ENCODE data around the gene C1orf141. TPM values are rescaled to one million over a fixed set of nuclear protein-coding genes. Genes with fewer than 3 reads are reported as not detected.

C1orf141 gene
- total and polyA plus RNA-seq, 12 donors: 0.61 TPM; not detected in 11

DNA sequence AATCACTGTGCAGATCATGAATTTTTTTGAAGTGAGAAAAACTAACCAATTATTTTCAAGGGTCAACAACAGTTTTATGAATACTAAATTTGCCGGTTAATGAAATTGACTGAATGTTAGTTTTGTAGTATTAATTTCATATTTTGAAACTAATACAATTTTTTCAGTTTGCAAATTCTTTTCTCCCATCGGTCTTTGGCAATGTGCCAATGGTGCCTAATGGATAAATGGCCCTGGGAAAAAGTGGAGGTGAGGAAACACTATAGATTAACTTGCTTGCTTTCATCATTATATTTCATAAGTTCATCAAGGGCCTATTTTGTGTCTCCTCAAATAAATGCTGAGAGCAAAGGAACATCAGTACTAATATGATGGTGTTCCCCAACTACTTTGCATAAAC is 4.1 kb downstream of the C1orf141 start:
- intact Hi-C loops (cut with DNase I): no loop called here
- WGBS, 4 donors: 52 to 58% (median 55%) methylated on average over 2 of the region's 2 CpGs
- no peak for DNase-seq

DNA sequence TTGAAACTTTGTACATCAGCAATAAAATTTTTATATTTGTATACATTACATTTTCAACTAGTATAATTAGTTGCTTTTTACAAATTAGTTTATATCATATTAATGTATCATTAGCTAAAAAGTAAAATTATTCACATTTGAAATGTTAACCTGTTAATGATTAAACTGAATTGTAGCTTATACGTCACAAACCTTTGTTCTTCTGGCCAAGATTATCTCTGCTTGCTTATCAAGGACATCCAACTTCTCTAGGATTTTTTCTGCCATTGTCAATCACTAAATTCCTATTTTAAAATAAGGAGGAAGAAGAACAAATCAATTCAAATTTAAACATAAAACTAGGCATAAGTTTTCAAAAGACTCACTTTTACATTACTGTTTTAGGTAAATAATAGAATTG is 7.8 kb downstream of the C1orf141 start:
- Histone ChIP-seq H3K9me3 (replicated peaks in 1 of 3) (no peaks in the 10 kb centered on the region), H3K4me3 (no peak overlapping the region), H3K27ac (no peak overlapping the region), H3K36me3 (replicated peaks in 1 of 2) (no peaks in the 10 kb centered on the region), H3K4me1 (replicated peaks in 1 of 2) (no peaks in the 10 kb centered on the region), H3K27me3 (no peaks in the 10 kb centered on the region)
- TF ChIP-seq, protein P1, sequence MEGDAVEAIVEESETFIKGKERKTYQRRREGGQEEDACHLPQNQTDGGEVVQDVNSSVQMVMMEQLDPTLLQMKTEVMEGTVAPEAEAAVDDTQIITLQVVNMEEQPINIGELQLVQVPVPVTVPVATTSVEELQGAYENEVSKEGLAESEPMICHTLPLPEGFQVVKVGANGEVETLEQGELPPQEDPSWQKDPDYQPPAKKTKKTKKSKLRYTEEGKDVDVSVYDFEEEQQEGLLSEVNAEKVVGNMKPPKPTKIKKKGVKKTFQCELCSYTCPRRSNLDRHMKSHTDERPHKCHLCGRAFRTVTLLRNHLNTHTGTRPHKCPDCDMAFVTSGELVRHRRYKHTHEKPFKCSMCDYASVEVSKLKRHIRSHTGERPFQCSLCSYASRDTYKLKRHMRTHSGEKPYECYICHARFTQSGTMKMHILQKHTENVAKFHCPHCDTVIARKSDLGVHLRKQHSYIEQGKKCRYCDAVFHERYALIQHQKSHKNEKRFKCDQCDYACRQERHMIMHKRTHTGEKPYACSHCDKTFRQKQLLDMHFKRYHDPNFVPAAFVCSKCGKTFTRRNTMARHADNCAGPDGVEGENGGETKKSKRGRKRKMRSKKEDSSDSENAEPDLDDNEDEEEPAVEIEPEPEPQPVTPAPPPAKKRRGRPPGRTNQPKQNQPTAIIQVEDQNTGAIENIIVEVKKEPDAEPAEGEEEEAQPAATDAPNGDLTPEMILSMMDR (IDR thresholded peaks at IDR 0.05): no peak
- TF ChIP-seq POLR2A (IDR thresholded peaks at IDR 0.05): no peak
- no peak for DNase-seq
- intact Hi-C loops (cut with DNase I): no loop called here
- WGBS, 4 donors: 48 to 54% (median 49%) methylated on average over 1 of the region's 1 CpG

More for the DNA sequence above, 4.1 kb downstream of the C1orf141 start:
- TF ChIP-seq, protein P1 (IDR thresholded peaks at IDR 0.05): no peak
- no peak for TF ChIP-seq POLR2A (IDR thresholded peaks at IDR 0.05)
- Histone ChIP-seq H3K4me3 (no peak overlapping the region), H3K27me3 (no peaks in the 10 kb centered on the region), H3K4me1 (replicated peaks in 1 of 2) (peaks cover 8% of the 10 kb centered on the region in 2 donors), H3K36me3 (replicated peaks in 1 of 2) (no peaks in the 10 kb centered on the region), H3K27ac (no peak overlapping the region), H3K9me3 (replicated peaks in 1 of 3) (no peaks in the 10 kb centered on the region)

DNA sequence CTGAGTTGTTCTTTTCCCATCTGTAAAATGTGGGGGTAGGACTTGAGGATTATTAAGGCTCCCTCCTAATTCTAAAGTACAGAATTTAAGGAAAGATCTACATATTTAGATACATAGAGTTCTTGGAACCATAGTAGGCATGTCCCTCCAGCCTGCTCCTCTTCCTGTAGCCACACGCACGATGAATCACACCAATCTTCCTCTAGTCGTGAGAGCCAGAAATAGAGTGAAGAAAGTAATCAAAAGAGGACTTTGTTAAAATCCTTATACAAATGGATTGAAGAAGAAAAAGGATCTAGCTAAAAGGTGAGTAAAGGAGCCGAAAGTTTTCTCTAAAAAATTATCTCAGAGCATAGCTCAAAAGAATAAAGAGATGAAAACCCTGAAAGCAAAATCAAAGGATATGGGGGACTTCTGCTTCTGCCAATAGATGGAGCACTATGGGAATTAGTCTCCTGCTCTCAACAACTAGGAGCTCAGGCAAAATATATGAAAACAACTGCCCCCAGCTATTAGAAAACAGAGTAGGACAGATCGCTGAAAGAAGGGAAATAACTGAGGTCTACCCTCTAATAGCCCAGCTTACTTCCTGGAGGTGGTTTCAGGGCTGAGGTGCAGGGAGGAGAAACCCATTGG is 8.5 kb downstream of the C1orf141 start:
- TF ChIP-seq, protein P1 (IDR thresholded peaks at IDR 0.05): no peak
- no peak for TF ChIP-seq POLR2A (IDR thresholded peaks at IDR 0.05)
- H3K27ac ChIP-seq: no peak overlapping the region
- H3K4me1 ChIP-seq (replicated peaks in 1 of 2): no peaks in the 10 kb centered on the region
- H3K4me3 ChIP-seq: no peak overlapping the region
- WGBS, 4 donors: 30 to 61% (median 44%) methylated on average over 5 of the region's 5 CpGs
- intact Hi-C loops (cut with DNase I): no loop called here
- no peak for DNase-seq
- no peaks in the 10 kb centered on the region for H3K27me3 ChIP-seq
- no peaks in the 10 kb centered on the region for H3K9me3 ChIP-seq (replicated peaks in 1 of 3)
- no peaks in the 10 kb centered on the region for H3K36me3 ChIP-seq (replicated peaks in 1 of 2)

DNA sequence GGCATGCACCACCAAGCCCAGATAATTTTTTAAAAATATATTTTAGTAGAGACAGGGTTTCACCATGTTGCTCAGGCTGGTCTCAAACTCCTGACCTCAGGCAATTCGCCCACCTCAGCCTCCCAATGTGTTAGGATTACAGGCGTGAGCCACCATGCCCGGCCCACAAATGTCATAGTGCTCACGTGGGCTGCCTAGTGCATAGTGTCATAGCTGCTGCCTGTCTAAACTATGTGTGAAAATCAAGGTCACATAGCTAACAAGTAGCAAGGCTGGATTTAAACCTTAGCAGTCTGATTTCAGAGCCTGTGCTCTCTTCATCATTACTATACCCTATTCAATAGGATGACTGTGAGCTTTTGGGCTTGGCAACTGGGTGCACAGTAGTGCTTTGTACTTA is 10.3 kb downstream of the C1orf141 start:
- WGBS, 4 donors: 62 to 87% (median 76%) methylated on average over 1 to 4 of the region's 4 CpGs
- intact Hi-C loops (cut with DNase I): no loop called here
- TF ChIP-seq POLR2A (IDR thresholded peaks at IDR 0.05): no peak
- TF ChIP-seq, protein P1 (IDR thresholded peaks at IDR 0.05): no peak

More for the DNA sequence above, 10.3 kb downstream of the C1orf141 start:
- Histone ChIP-seq H3K9me3 (replicated peaks in 1 of 3) (no peaks in the 10 kb centered on the region), H3K4me1 (replicated peaks in 1 of 2) (no peaks in the 10 kb centered on the region), H3K4me3 (no peak overlapping the region), H3K27ac (no peak overlapping the region), H3K27me3 (no peaks in the 10 kb centered on the region), H3K36me3 (replicated peaks in 1 of 2) (no peaks in the 10 kb centered on the region)
- DNase-seq: peak in 3 of 7 donors; percentile 10 to 39 (median 22)

Data from adrenal gland (tissue), 12 donors.